Suprapubic skin (tissue), 3 donors: ENCODE measurements around the gene TMEM164.

Source experiments
- POLR2A ChIP-seq, 2 donors: fragments of 450-650 bp; IDR thresholded peaks; one replicate each; pipeline ENCODE4 v1.6.1; 2017; ENCODE audit warnings: antibody characterized with exemption in 2 of 2, mild to moderate bottlenecking in 2 of 2, moderate library complexity in 2 of 2
- TF ChIP-seq, protein P1 (sequence below), 2 donors: fragments of 200-600 bp in 1 of 2; fragments of 450-650 bp in 1 of 2; sonication (generic) in 1 of 2; IDR thresholded peaks; one replicate each; pipeline ENCODE4 v1.5.1; 2016 to 2019; ENCODE audit warnings: antibody characterized with exemption in 2 of 2, mild to moderate bottlenecking in 1 of 2, moderate library complexity in 1 of 2

GRCh38 chrX:110162131-110162530 is 159.2 kb downstream of the TMEM164 start:
- TF ChIP-seq, protein P1, sequence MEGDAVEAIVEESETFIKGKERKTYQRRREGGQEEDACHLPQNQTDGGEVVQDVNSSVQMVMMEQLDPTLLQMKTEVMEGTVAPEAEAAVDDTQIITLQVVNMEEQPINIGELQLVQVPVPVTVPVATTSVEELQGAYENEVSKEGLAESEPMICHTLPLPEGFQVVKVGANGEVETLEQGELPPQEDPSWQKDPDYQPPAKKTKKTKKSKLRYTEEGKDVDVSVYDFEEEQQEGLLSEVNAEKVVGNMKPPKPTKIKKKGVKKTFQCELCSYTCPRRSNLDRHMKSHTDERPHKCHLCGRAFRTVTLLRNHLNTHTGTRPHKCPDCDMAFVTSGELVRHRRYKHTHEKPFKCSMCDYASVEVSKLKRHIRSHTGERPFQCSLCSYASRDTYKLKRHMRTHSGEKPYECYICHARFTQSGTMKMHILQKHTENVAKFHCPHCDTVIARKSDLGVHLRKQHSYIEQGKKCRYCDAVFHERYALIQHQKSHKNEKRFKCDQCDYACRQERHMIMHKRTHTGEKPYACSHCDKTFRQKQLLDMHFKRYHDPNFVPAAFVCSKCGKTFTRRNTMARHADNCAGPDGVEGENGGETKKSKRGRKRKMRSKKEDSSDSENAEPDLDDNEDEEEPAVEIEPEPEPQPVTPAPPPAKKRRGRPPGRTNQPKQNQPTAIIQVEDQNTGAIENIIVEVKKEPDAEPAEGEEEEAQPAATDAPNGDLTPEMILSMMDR (IDR thresholded peaks at IDR 0.05), result no peak
- TF ChIP-seq POLR2A (IDR thresholded peaks at IDR 0.05), result no peak
